HG02759 (cell line): Measurements from ENCODE around the gene UBA3.

Experiments
- ATAC-seq: cut with Tn5 transposase; IDR thresholded peaks from one replicate; pipeline ENCODE4 v1.9.1; 2021; ENCODE audit warnings: mild to moderate bottlenecking, moderate library complexity; ENCODE audit not compliant: unreplicated experiment

UBA3 gene

GRCh38 chr3:69012800-69013252 lies 67.3 kb downstream of the UBA3 start:
- ATAC-seq: peak; percentile 54

GRCh38 chr3:69012100-69012799 lies 67.9 kb downstream of the UBA3 start:
- no peak for ATAC-seq

DNA sequence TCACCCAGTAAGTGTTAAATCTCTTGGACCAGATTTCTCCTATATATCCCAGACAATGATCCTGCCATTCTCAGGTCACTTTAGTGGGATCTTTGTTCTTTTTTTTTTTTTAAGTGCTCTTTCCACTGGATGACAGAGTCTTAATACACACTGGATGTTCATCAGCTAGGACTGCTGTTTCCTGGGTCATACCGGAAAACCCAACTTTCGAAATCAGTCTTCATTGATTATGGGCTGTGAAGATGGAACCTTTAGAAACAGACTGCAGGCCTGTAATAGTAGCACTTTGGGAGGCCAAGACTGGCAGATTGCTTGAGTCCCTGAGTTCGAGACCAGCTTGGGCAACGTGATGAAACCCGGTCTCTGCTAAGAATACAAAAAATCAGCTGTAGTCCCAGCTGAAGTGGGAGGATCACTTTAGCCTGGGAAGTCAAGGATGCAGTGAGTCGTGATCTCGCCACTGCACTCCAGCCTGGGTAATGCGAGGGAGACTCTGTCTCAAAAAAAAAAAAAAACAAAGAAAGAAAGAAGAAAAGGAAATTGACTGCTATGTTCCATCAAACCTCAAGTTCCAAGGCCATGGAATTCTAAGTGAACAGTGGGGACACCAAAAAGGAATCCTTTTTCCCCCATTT lies 69.0 kb downstream of the UBA3 start:
- ATAC-seq: no peak

DNA sequence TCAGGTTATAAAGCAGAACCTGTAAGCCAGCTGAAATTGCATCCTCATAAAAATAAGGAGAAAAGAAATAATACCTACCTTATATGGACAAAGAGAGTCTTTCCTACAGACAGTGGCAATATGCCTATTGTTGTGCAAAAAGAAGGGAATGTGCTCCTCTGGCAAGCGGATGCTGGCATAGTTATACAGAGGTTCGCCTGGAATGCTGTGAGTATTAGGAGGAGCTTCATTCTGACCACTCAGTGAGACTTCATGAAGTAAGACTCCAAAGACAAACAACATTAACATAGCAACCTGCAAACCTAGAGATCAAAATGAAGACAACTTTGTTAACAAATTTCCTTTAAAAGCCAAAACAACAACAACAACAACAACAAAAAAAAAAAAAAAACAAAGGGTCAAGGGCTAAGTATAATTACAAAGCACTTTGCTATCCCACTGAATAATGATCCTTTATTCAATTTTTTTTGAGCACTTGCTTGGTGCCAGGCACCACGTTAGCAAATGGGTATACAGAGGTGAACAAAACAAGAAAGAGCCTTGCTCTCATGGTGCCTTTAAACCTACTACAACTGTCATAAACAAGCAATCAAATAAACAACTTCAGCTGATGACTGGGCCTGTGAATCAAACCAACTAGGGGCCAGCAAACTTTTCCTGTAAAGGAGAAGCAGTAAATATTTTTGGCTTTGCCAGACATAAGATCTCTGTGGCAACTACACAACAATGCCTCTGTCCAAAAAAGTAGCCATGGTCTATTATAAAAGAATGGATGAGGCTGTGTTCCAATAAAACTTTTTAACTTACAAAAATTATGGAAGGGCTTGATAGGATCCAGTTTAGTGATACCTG lies 70.4 kb downstream of the UBA3 start:
- no peak for ATAC-seq

DNA sequence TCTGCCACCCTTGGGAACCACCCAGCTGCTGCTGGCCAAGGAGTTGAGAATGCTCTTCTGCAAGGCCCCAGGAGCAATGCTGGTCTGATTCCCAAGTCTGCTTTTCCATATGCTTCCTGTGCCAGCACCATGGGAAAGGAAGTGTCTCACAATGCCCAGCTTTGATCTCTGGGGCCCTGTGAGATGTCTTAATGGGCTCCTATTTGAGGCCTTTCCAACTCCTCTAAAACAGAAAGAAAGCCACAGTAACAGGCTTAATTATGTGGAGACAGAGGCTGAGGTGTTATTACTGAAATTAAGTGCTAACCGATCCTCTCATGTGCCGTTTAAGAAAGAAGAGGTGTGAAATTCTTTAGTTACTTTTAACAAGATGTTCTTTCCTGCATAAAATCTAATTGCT lies 71.2 kb downstream of the UBA3 start:
- no peak for ATAC-seq

DNA sequence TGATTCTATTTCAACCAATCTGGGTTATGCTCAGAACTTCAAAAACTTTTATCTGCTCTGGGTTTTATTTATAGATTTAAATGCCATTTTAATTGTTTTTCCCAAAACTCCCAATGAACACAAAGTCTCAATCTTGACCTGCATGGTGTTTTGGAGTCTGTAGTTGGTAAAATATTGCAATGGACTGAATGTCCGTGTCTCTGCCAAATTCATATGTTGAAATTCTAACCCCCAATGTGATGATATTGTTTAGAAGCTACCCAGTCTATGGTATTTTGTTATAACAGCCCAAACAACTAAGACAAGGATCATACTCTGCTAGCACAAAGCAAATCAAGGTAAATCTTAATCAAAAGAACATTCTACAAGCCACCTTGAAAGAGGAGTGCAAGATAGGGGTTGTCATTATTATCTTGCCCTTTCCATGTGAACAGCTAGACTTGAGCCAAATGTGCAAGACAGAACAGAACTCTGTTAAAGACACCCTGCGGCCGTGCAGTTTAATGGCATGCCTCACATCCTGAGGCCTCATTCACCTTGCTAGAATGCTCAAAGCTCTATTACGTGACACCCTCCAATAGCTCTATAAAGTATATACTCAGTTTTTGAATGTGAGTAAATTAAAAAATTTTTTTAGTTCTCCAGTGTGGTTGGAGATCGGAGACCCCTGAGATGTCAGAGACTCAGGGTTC lies 74.2 kb downstream of the UBA3 start:
- ATAC-seq: no peak

DNA sequence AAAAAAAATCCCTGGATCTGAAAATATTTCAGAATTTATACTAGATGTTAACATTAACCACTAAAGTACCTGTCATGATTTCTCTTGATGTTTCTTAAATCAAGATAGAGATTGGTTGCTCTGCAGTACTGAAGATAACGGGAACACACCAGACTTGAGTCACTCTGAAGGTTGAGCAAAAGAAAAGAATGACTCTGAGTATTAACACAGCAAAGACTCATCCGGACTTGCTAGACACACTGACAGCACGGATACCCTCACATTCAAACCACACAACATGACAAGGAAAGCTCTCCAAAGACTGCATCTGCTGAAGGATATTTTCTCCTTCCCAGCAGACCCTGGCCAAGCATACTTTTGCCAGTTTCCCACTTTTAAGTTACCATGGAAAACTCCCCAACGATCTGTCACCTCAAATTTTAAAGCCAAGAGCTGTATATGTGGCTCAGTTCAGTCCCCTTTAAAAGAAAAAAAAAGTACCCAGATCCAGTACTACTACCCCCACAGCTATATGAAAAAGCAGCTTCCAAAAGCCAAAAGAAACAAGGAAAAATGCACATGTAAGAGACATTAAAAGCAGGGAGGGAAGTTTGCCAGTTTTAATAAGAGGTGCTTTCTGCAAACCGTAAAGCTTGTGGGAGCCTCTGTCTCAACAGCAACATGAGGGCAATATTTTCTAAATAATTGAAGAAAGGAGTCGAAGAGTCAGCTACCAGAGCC lies 74.9 kb downstream of the UBA3 start:
- no peak for ATAC-seq
